HAP-1 (cell line): ENCODE data around the gene RFX4.
"Not testable (repeated sequence)": the region's sequence is repeated elsewhere in the genome, so short reads cannot be mapped to it uniquely, and the experiment has no call there.

Experiments
- DNase-seq, 2 experiments: peaks; one replicate each; pipeline ENCODE4 v3.0.0-alpha.2; 2016 to 2020; ENCODE audit warnings: low spot score in 2 of 2
- H3K27me3 ChIP-seq: fragments of 250-450 bp; sonication (Bioruptor Pico); 2 replicates; pipeline ENCODE4 v1.5.1; 2020; ENCODE audit warnings: low read depth, mild to moderate bottlenecking, moderate library complexity
- H3K36me3 ChIP-seq: fragments of 250-450 bp; sonication (Bioruptor Pico); replicated peaks from 2 replicates; pipeline ENCODE4 v1.5.1; 2020; ENCODE audit warnings: mild to moderate bottlenecking
- H3K4me1 ChIP-seq: fragments of 250-450 bp; sonication (Bioruptor Pico); 2 replicates; pipeline ENCODE4 v1.5.1; 2020; ENCODE audit warnings: mild to moderate bottlenecking
- H3K4me3 ChIP-seq: fragments of 250-450 bp; sonication (Bioruptor Pico); 2 replicates; pipeline ENCODE4 v1.5.1; 2020; ENCODE audit warnings: mild to moderate bottlenecking, moderate library complexity
- H3K9me3 ChIP-seq: fragments of 250-450 bp; sonication (Bioruptor Pico); 2 replicates; pipeline ENCODE4 v1.5.1; 2020; ENCODE audit warnings: mild to moderate bottlenecking, moderate library complexity
- in situ Hi-C: fragments of 300-500 bp; cut with MboI; formaldehyde crosslinking; loops from 3 replicates; pipeline ENCODE4 v1.14.3; 2020; ENCODE audit warnings: low sequenced_read_pairs, inconsistent platforms, mixed read lengths

RFX4 gene

GRCh38 chr12:106601496-106601895 is 18.7 kb downstream of the RFX4 start:
- Histone ChIP-seq H3K36me3 (no peaks in the 10 kb centered on the region), H3K4me3 (no peak overlapping the region), H3K4me1 (peaks cover 15% of the 10 kb centered on the region), H3K9me3 (no peaks in the 10 kb centered on the region), H3K27me3 (no peaks in the 10 kb centered on the region)
- DNase-seq: no peak
- in situ Hi-C loops: no loop called here

GRCh38 chr12:106602076-106602475 is 19.3 kb downstream of the RFX4 start:
- H3K36me3 ChIP-seq: no peaks in the 10 kb centered on the region
- no peak overlapping the region for H3K4me3 ChIP-seq
- DNase-seq: no peak
- in situ Hi-C loops: no loop called here
- no peaks in the 10 kb centered on the region for H3K27me3 ChIP-seq
- no peaks in the 10 kb centered on the region for H3K9me3 ChIP-seq
- H3K4me1 ChIP-seq: peaks cover 15% of the 10 kb centered on the region

- in situ Hi-C loops: no loop called here
- no peaks in the 10 kb centered on the region for H3K9me3 ChIP-seq
- H3K4me1 ChIP-seq: no peaks in the 10 kb centered on the region; the same call in 1 of the 2 replicates
- H3K36me3 ChIP-seq: no peaks in the 10 kb centered on the region
- no peaks in the 10 kb centered on the region for H3K27me3 ChIP-seq
- no peak for DNase-seq
- H3K4me3 ChIP-seq: no peak overlapping the region
Measured at GRCh38 chr12:106605254-106605653, 22.4 kb downstream of the RFX4 start.

GRCh38 chr12:106620588-106620987 is 37.8 kb downstream of the RFX4 start:
- H3K36me3 ChIP-seq, H3K27me3 ChIP-seq, in situ Hi-C loops, H3K9me3 ChIP-seq, H3K4me1 ChIP-seq, DNase-seq, H3K4me3 ChIP-seq: not testable (repeated sequence)

GRCh38 chr12:106625976-106626375 is 43.2 kb downstream of the RFX4 start:
- Histone ChIP-seq H3K36me3 (no peaks in the 10 kb centered on the region), H3K27me3 (no peaks in the 10 kb centered on the region), H3K4me1 (no peaks in the 10 kb centered on the region), H3K4me3 (no peak overlapping the region), H3K9me3 (no peaks in the 10 kb centered on the region)
- no peak for DNase-seq
- in situ Hi-C loops: no loop called here

- H3K36me3 ChIP-seq: no peaks in the 10 kb centered on the region
- H3K4me1 ChIP-seq: no peaks in the 10 kb centered on the region
- H3K27me3 ChIP-seq: no peaks in the 10 kb centered on the region
- no peak for DNase-seq
- in situ Hi-C loops: no loop called here
- no peaks in the 10 kb centered on the region for H3K9me3 ChIP-seq
- no peak overlapping the region for H3K4me3 ChIP-seq
Measured at GRCh38 chr12:106629797-106630659, 47.2 kb downstream of the RFX4 start.

- Histone ChIP-seq H3K9me3 (no peaks in the 10 kb centered on the region), H3K4me1 (no peaks in the 10 kb centered on the region), H3K27me3 (no peaks in the 10 kb centered on the region), H3K4me3 (no peak overlapping the region), H3K36me3 (no peaks in the 10 kb centered on the region)
- in situ Hi-C loops: no loop called here
- DNase-seq: no peak
Measured at GRCh38 chr12:106631150-106631549, 48.3 kb downstream of the RFX4 start.

- in situ Hi-C loops: no loop called here
- Histone ChIP-seq H3K36me3 (no peaks in the 10 kb centered on the region), H3K9me3 (no peaks in the 10 kb centered on the region), H3K4me3 (no peak overlapping the region), H3K27me3 (no peaks in the 10 kb centered on the region), H3K4me1 (no peaks in the 10 kb centered on the region)
- no peak for DNase-seq
Measured at GRCh38 chr12:106631797-106632196, 49.0 kb downstream of the RFX4 start.

GRCh38 chr12:106632797-106633450 is 50.1 kb downstream of the RFX4 start:
- no peaks in the 10 kb centered on the region for H3K36me3 ChIP-seq
- in situ Hi-C loops: no loop called here
- no peak overlapping the region for H3K4me3 ChIP-seq
- no peaks in the 10 kb centered on the region for H3K27me3 ChIP-seq
- no peak for DNase-seq
- H3K9me3 ChIP-seq: no peaks in the 10 kb centered on the region
- H3K4me1 ChIP-seq: no peaks in the 10 kb centered on the region

GRCh38 chr12:106633451-106633823 is 50.6 kb downstream of the RFX4 start:
- in situ Hi-C loops: no loop called here
- Histone ChIP-seq H3K9me3 (no peaks in the 10 kb centered on the region), H3K4me1 (no peaks in the 10 kb centered on the region), H3K36me3 (no peaks in the 10 kb centered on the region), H3K27me3 (no peaks in the 10 kb centered on the region), H3K4me3 (no peak overlapping the region)
- no peak for DNase-seq

GRCh38 chr12:106634206-106634605 is 51.4 kb downstream of the RFX4 start:
- Histone ChIP-seq H3K27me3 (no peaks in the 10 kb centered on the region), H3K9me3 (no peaks in the 10 kb centered on the region), H3K4me1 (no peaks in the 10 kb centered on the region), H3K36me3 (no peaks in the 10 kb centered on the region), H3K4me3 (no peak overlapping the region)
- no peak for DNase-seq
- in situ Hi-C loops: no loop called here

- H3K4me1 ChIP-seq: no peaks in the 10 kb centered on the region
- DNase-seq: peak in 1 of 2 experiments; percentile 37
- no peaks in the 10 kb centered on the region for H3K9me3 ChIP-seq
- H3K36me3 ChIP-seq: no peaks in the 10 kb centered on the region
- no peak overlapping the region for H3K4me3 ChIP-seq
- no peaks in the 10 kb centered on the region for H3K27me3 ChIP-seq
- in situ Hi-C loops: no loop called here
Measured at GRCh38 chr12:106643000-106643399, 60.2 kb downstream of the RFX4 start.

- no peaks in the 10 kb centered on the region for H3K4me1 ChIP-seq
- H3K36me3 ChIP-seq: no peaks in the 10 kb centered on the region
- no peak for DNase-seq
- no peak overlapping the region for H3K4me3 ChIP-seq
- in situ Hi-C loops: no loop called here
- no peaks in the 10 kb centered on the region for H3K9me3 ChIP-seq
- no peaks in the 10 kb centered on the region for H3K27me3 ChIP-seq
Measured at GRCh38 chr12:106644335-106645073, 61.7 kb downstream of the RFX4 start.

- Histone ChIP-seq H3K4me3 (no peak overlapping the region), H3K9me3 (no peaks in the 10 kb centered on the region), H3K36me3 (no peaks in the 10 kb centered on the region), H3K27me3 (no peaks in the 10 kb centered on the region), H3K4me1 (no peaks in the 10 kb centered on the region)
- DNase-seq: no peak
- in situ Hi-C loops: no loop called here
Measured at GRCh38 chr12:106645074-106645421, 62.2 kb downstream of the RFX4 start.
